ENCODE data around the gene SSX2.
"Not testable (repeated sequence)": the region's sequence is repeated elsewhere in the genome, so short reads cannot be mapped to it uniquely, and the experiment has no call there.

Gene SSX2

DNA sequence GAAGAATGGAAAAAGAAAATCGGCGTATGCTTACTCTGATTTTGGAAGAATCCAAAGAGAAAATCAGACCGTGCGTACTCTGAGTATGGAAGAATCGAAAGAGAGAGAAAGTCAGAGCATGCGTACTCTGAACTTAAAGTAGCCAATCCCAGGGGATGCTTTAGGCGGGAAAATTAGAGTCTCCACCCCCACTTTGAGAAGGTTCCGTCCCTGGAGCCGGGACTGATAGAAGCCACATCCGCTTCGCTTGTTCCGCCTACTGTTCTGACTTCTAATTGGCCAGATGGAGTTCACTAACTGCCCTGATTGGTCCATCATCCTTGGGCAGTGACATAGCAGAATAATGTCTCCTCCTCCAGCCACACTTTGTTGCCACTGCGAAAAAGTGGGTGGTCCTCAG lies at the start of gene SSX2:
Gene SSX2 (minus strand): TSS at position 101 of the 400 bp plus-strand sequence. CDS start 1,429 bp downstream, outside the sequence.
- DNase-seq (ENCODE audit: low spot score); in situ Hi-C loops (cut with MboI; ENCODE audit: low sequenced_read_pairs, unreplicated experiment): not testable (repeated sequence)

DNA sequence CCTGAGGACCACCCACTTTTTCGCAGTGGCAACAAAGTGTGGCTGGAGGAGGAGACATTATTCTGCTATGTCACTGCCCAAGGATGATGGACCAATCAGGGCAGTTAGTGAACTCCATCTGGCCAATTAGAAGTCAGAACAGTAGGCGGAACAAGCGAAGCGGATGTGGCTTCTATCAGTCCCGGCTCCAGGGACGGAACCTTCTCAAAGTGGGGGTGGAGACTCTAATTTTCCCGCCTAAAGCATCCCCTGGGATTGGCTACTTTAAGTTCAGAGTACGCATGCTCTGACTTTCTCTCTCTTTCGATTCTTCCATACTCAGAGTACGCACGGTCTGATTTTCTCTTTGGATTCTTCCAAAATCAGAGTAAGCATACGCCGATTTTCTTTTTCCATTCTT lies 44.0 kb upstream of the SSX2 start, which contains the start of gene SSX2B:
Gene SSX2B (plus strand): TSS at position 301 of the 400 bp plus-strand sequence. CDS start 1,429 bp downstream, outside the sequence.
- in situ Hi-C loops (cut with MboI; ENCODE audit: low sequenced_read_pairs, unreplicated experiment); DNase-seq (ENCODE audit: low spot score): not testable (repeated sequence)

GRCh38 chrX:52692034-52692433 lies 14.9 kb downstream of the SSX2 start:
- in situ Hi-C loops (cut with MboI; ENCODE audit: low sequenced_read_pairs, unreplicated experiment); DNase-seq (ENCODE audit: low spot score): not testable (repeated sequence)

DNA sequence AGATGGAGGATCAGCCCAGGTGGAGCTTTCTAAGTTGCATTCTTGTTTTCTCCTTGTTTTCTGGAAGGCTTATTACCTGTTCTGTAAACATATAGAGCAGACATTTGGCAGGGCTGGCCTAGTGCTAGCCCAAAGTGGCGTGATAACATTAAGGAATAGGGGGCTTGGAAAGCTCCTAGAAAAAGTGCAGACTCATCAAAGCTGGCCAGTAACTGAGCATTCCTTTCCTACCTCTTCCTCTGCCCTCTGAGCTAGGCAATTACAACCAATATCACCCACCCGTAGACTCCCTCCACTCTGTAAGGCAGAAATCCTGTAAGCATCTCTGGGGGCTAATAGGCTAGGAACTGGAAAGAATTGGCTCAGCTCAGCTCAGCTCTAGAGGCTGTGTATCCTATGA lies 44.8 kb downstream of the SSX2 start:
- DNase-seq (ENCODE audit: low spot score); in situ Hi-C loops (cut with MboI; ENCODE audit: low sequenced_read_pairs, unreplicated experiment): not testable (repeated sequence)

GRCh38 chrX:52655475-52655874 lies 51.5 kb downstream of the SSX2 start:
- in situ Hi-C loops (cut with MboI; ENCODE audit: low sequenced_read_pairs, unreplicated experiment); DNase-seq (ENCODE audit: low spot score): not testable (repeated sequence)

DNA sequence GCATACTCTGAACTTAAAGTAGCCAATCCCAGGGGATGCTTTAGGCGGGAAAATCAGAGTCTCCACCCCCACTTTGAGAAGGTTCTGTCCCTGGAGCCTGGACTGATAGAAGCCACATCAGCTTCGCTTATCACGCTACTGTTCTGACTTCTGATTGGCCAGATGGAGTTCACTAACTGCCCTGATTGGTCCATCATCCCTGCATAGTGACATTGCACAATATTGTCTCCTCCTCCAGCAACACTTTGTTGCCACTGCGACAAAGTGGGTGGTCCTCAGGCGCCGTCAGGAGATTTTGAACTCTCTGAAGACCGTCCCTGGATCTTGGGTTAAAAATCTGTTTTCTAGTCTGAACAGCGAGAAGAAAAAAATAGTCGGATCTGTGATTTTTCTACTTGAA lies 52.2 kb downstream of the SSX2 start, which contains the start of gene SSX7:
Gene SSX7 (minus strand): TSS at position 101 of the 400 bp plus-strand sequence. CDS start 1,428 bp downstream, outside the sequence.
- DNase-seq (ENCODE audit: low spot score); in situ Hi-C loops (cut with MboI; ENCODE audit: low sequenced_read_pairs, unreplicated experiment): not testable (repeated sequence)

- DNase-seq (ENCODE audit: low spot score); in situ Hi-C loops (cut with MboI; ENCODE audit: low sequenced_read_pairs, unreplicated experiment): not testable (repeated sequence)
Measured at GRCh38 chrX:52650676-52651075, 56.3 kb downstream of the SSX2 start.

DNA sequence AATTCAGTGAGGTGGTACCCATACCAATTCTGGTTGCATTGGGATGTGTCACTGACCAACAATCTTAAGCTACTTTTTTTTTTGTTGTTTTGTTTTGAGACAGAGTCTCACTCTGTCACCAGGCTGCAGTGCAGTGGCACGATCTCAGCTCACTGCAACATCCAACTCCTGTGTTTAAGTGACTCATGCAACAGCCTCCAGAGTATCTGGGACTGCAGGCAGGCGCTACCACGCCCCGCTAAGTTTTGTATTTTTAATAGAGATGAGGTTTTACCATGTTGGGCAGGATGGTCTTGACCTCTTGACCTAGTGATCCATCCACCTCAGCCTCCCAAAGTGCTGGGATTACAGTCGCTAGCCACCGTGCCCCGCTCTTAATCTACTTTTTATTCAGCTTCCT lies 58.0 kb downstream of the SSX2 start:
- DNase-seq (ENCODE audit: low spot score); in situ Hi-C loops (cut with MboI; ENCODE audit: low sequenced_read_pairs, unreplicated experiment): not testable (repeated sequence)
